NCI-H446 treated with DMSO at 0.1 percent for 48 hours (cell line): Measurements from ENCODE around the gene FHOD3.

Source experiments
- DNase-seq: peaks from one replicate; lab custom pipeline; 2025; lab: John Stamatoyannopoulos, UW

The FHOD3 gene

DNA sequence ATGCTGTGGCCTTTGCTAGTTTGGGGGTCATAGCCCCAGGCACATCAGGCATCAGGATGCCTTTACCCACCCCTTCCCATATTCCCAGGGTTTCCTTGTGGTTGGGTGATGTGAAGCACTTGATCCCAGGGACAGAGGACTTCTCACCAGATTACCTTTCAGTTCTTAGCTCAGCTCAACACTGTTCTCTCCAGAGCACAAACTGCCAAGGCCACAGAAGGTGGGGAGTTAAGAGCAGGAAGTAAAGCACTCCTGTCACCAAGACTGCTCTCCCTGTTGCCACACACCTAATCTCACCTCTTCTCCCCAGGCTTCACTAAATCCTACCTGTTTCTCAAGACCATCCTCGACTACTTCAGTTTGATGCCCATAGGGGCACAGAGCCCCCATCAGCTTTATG, 25.9 kb downstream of the FHOD3 start:
- no peak for DNase-seq

DNA sequence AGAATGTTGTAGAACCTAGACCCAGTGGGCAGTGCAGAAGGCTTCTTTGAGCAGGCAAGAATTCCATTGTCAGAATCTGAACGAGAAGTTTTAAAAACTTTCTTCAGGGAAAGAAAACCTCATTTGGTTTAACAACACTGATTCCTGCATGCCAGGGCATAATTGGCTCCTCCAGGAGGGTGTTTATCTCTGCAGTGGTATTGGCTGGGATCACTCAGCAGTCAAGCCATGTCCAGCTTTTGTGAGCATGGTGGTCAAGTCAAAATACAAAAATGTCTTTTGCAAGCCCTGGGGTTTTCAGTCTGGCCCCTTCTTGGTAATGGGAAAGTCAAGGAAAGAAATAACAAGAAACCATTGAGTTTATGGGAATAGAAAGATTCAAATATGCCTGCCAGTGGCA, 28.3 kb downstream of the FHOD3 start:
- no peak for DNase-seq

DNA sequence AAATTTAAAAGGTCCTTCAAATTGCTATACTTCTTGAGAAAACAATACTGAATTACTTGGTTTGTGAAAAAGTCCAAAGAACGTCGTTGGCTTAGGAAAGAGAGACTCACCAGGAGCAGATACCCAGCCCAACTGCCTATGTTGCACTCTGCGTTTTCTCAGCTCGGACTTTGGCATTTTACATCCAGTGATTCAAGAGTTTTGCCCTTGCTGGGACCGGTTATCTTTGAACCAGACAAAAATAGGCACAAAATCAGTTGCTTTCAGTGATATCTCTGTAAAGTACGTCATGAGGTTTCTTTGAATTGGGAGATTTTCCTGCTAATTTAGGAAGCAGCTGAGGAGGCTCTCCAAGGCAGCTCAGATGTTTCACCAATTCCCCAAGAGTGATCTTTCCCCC, 29.3 kb downstream of the FHOD3 start:
- no peak for DNase-seq

DNA sequence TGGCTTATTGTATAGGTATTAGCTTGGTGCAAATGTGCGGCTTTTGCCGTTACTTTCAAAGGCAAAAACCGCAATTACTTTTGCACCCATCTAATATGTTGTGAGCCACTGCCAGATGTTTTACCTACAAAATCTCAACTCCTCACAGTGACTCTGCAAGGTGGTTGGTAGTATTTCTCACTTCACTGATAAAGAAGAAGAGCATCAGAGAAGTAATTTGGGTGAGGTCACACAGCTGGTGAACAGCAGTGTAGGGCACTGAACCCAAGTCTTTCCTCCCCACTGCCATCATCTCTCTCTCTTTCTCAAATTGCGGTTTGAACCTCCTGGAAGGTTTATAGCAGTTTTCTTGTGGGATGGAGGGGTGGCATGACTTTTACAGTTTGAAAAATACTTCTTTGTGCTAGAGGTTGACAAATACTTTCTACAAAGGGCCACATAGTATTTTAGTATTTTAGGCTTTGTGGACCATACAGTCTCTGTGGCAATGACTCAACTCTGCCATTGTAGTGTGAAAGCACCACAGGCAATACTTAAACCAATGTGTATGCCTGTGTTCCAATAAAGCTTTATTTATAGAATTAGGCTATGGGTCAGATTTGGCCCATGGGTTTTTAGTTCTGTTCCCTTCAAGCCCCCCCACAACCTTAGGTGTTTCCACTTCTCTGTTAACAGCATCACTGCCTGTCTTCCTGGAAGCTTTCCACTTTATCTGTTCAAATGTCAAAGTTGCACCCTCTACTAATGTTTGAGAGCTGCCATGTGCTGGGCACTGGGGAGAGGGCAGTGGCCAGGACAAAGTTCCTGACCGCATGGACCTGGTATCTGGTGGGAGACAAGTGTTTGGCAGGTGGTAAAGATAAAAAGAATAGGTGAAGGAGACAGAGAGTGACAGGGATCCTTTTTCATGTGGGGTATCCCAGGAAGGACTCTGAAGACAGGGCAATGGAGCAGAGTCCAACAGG, 30.1 kb downstream of the FHOD3 start:
- DNase-seq = no peak

DNA sequence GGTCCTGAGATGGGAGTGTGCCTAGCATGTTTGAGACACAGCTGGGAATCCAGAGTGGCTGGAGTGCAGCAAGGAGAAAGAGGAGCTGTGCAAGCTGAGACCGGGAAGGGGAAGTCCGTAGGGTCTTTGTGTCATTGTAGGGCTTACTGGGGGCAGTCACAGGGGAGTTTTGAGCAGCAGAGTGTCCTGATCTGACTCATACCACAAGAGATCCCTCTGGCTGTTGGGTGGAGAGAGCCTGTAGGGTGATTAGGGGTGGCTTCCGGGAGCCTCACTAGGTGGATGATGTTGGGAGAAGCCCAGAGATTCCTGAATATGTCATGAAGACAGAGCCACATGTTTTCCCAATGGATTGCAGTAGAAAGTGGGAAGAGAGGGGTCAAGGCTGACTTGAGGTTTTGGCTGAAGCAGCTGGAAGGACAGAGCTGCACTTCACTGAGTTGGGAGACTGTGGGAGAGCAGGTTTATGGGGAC, 30.9 kb downstream of the FHOD3 start:
- DNase-seq = no peak

DNA sequence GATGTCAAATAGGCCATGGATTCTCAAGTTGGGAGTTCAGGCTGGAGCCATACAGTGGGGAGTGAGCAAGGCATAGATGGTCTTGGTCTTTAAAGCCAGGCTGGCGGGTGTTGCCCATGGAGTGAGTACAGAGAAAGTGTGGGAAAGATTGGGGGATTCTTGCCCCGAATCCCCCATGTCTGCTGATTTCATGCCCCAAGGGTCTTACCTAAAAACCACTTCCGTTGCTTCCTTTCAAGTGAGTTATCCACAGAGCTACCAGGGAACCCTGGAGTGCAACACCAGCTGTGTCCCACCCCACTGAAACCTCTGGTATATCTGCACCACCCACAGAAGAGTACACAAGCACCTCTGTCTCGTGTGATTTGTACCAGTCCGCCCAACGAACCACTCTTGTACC, 31.4 kb downstream of the FHOD3 start:
- DNase-seq = no peak

DNA sequence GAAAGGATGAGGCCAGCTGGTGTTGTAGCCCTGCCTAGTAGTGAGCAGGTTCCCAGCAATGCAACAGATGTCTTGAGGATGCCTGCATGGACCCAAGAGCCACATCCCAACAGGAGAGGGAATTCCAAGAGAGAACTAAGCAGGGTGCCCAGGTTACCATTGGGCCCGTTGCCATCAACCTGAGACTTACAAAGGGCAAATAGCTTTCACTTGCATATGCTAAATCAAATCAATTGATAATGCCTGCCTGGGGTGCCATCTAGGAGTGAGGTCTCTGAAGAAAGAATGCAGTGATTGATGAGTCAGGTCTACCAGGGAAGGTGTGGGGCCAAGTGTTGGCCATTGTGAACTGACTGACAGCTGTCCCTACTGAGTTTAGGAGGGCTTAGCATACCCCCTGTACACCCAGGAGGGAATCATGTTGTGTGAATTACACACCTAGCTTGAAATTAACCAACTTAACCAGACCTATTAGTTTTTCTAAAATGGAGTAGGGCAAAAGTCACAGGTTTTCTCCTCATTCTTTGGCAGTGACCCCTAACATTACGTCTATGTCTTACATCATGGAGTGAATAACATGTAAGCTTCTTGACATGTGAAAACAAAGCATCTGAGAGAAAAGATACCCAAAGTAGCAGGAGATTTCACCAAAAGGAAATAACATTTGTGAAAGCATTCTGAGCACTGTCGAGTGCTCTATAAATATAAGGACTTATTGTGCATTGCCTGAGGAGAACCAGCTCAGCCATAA, 32.3 kb downstream of the FHOD3 start:
- DNase-seq = no peak

DNA sequence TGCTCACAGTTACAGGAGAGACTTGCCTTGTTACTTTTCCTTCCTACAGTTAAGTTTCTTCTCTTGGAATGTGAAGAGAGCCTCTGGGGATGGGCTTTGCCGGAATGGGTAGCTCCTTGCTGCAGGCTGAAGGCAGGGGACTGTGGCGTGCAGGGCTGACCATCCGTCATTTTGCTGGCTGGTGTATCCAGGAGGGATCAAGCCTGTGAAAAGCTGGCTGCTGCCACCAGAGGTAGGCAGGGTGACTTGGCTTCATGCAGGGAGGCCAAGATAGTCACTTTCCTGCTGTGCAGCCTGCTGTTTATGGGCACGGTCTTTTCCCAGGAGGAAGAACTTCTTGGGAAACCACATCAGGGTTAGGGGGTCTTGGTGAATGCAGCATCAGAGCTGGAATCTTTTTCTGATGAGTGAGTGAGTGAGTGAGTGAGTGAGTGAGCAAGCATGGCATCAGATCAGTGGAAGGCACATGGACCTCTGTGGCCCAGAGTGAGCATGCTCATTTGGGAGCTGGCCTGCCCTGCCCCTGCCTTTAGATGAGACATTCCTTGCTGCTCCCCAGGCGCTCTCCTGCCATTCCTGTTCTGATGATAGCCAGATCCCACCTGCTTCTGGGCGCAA, 33.0 kb downstream of the FHOD3 start:
- no peak for DNase-seq

DNA sequence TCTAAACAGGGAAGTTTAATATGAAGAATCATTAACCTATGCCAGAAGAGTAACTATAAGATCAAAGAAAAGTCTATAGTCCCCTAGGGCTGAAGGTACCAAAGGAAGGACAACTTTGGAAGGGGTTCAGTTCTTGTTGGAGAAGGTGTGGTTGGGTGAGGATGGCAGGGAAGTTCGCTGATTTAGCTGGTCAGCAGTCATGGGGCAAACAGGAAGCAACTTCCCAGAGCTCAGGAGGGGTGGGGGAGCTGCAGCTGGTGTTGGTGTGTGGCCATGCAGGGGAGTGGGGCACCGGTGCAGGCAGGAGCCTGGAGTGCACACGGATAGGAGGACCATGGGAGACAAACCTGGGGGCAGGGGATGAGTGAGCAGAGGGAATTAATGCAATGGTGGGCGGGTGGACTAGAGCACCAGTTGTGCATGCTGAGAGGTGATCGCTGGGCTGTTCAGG, 34.0 kb downstream of the FHOD3 start:
- no peak for DNase-seq

DNA sequence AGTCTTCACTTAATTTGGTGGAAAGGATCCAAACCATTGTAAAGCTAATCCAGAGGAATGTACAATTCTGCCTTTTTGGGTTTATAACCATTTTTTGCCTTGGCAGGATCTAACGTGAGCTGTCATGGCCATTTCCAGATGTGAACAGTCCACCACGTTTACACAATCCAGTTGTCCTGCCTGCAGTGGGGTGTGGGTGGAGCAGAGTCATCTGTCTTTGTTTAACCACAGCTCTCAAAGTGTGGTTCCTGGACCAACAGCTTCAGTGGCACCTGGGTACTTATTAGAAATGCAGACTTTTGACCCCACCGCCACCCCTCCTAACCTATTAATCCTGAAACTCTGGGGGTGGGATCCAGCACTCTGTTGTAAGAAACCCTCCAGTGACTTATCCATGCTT, 35.9 kb downstream of the FHOD3 start:
- DNase-seq = no peak

DNA sequence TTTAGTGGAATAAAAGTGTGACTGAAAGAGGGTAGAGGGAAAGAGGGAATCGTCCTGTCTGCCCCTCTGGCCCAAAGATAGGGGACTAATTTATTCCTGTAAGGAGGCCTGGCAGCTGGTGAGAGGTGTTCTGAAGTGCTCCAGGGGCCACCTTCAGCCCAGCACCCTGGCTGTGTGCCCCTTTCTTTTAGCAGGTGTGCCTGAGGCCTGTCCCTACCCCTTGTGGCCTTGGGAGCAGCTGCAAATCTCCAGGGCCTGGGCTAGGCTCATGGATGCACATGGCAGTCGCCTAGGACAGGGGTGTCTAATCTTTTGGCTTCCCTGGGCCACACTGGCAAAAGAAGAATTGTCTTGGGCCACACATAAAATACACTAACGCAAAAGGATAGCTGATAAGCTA, 37.3 kb downstream of the FHOD3 start:
- no peak for DNase-seq

DNA sequence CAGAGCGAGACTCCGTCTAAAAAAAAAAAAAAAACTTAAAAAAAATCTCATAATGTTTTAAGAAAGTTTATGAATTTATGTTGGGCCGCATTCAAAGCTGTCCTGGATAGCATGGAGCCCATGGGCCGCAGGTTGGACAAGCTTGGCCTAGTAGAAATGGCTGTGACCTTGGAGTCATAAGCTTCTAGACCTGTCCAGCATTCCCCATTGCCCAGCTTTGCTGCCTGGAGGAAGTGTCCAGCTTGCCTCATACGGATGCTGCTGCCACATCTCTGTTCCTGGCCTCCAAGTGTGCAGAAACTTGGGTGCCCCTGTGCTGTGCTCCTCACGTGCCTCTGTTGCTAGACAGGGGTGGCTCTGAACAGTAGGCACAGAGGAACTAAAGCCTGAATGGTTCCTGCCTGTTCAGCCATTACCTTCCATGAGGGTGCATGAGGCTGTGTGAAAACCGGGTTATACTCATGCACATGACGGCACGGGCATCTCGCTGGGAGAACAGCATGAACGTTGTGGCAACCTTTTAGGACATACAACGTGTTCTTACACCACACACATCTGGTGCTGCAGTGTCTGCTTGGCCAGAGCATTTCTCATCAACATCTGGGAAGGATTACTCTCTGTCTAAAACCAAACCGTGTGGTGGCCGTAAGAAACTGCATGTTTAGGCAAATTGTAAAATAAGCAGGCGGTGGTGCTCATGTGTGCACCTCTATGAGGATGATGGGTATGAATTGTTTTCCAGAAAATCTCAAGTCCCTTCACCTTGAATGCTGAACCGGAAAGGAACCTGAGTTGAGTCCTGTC, 38.2 kb downstream of the FHOD3 start:
- no peak for DNase-seq

DNA sequence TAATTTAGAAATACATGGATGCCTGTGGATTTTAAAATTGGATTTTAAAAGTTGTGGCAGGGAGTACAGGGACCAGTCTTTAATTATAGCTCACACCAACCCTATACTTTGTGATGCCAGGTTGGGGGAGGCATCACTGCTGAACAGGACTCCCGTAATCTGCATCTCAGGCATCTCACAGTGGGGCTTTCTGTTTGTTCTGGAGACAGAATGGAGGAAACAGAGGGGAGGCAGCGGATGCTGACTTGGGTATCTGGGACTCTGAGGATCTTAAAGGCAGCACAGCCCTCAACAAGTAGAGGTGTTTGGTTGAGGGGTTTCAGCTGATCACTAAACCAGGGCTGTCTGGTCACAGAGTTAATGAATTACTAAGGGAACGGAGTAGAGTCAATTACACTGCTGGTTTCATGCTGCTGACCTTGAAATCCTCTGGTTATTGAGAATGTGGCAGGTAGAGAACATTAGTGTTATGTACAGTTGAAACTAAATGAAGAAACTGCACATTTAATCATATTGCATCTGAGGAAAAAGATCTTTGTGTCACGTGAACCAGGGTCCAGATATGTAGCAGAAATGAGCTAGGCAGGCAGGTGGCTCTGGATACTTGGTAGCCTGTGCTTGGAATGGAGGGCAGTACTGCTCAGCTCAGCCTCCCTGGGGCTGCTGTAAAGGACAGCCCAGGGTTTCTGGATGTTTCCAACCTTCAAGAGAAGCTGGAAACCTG, 40.3 kb downstream of the FHOD3 start:
- no peak for DNase-seq

DNA sequence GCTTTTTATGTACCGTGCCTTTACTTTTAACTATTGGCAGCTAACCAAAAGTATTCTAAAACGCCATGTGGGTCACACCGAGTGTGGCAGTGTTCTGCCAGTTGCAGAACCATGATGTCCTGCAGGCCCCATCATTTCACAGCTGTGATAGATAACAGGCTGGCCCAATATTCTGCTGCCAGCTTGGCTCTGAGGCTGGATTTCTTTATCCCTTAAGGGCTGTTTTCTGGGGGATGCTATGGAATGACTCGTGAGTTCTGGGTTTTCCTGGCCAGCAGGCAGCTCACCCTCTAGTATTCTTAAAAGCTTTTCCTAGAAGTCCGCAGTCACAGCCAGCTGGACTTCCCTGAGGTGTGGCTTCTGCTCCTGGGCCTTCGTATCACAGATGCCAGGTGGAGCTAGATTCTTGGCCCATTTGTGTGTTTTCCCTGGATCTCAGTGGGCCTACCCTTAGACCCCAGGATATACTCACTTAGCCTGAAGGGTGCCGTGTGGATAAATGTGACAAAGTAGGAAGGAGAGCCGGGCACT, 41.0 kb downstream of the FHOD3 start:
- DNase-seq = no peak

DNA sequence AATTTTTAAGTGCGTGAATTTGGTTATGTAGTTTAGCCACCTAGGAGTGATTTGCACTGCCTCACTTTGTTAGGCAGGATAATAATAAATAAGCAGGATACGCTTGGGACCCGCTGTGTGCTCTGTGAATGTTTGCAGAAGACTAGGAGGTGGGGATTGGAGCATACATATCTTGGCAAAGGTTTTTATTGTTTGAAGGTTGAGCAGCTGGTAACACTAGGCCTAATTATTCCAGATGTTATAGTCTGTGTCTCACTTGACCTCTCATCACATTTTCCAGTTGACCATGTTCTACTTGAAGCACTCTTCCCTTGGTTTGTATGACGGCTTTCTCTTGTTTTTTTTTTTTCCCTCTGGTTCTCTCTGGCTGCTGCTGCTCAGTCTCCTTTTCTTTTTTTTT, 42.7 kb downstream of the FHOD3 start:
- no peak for DNase-seq

DNA sequence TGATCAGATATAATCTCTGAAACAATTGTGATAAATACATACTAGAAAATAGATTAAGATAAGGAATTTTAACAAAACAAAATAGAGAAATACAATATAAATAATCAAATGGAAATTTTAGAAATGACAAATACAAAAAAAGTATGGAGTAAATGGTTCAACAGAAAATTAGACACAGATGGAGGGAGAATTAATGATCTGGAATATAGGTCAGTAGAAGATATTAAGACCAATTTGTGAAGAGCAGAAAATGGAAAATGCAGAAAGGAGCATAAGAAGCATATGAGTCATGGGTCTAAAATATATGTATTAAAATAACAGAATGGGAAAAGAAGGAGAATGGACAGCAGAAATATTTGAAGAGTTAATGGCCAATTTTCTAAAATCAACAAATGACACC, 44.4 kb downstream of the FHOD3 start:
- DNase-seq = no peak

DNA sequence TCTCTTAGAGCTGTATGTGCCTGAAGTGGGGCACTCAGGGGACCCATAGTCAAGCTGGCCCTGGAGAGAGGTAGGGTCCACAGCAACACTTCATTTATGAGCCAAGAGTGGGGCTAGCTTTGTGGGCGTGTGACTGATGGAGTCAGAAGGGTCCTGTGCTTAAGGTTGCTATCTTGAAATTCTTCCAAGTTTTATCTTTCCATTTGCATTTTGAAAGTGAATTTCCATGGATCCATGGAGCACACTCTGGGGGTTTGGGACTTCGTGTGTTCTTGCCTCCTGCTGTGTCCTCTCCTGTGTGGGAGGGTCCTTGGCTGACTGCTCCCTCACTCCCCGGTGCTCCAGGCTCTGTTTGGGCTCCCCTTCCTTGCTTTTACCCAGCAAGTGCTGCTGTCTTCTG, 50.8 kb downstream of the FHOD3 start:
- DNase-seq = no peak

DNA sequence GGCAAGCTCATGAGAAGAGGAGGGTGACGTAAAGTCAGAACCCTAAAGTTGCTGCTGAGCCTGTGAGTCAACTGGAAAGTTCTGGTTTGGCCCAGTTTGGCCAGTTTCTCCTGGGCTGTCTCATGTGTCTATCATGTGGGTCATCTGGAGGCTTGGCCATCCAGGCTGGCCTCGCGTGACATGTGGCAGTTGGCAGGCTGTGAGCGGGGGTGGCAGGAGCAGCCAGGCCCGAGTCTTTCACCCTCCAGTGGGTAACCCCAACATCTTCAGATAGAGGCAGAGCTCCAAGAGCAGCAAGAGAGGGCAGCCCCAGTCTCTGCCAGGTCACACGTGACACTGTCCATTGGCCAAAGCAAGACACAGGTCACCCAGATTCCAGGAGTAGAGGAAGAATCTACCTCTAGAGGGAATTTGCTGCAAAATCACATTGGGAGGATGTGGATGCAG, 51.5 kb downstream of the FHOD3 start:
- no peak for DNase-seq

DNA sequence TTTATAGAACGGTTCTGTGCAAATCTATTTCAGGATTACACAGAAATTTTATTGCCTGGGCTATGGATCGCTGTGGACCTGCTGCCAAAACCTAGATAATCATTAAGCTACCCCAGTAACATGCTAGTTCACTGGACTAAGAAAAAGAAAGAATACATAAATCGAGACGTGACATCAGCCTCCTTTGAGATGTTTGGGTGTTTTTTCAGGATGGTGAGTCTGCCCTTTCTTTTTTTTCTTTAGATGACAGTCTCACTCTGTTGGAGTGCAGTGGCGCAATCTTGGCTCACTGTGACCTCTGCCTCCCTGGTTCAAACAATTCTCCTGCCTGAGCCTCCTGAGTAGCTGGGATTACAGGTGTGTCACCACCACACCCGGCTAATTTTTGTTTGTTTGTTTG, 52.0 kb downstream of the FHOD3 start:
- DNase-seq = no peak

DNA sequence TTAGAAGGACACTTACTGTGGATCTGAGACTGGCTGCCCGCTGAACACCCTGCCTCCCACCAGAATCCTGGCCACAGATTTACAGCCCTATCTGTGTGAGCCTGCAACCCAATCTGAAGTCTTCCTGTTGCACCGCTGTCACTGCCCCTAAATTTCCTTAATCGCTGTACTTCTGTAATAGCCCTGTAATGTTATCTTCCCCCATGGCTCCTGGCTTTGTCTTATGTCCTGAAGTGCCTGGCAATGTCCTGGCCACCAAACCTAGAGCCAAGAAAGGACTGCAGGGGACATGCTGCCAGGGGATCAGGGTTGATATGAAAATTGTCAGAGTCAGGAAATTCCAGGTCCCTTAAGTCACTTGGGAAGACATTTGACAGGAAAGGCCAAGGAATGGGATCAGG, 52.7 kb downstream of the FHOD3 start:
- DNase-seq = no peak
